DOHH2 (cell line): Measurements from ENCODE around the gene KCTD14.

Source experiments
- H3F3A ChIP-seq: fragments of 200-600 bp; sonication (generic), shearing (Covaris generic); 2 replicates; pipeline ENCODE4 v1.6.0; 2016; ENCODE audit warnings: antibody characterized with exemption, mild to moderate bottlenecking; ENCODE audit not compliant: control insufficient read depth, insufficient read depth
- H3K27ac ChIP-seq: fragments of 200-600 bp; sonication (generic); 2 replicates; pipeline ENCODE4 v1.5.1; 2014; ENCODE audit warnings: low read depth, mild to moderate bottlenecking, low read length, moderate library complexity
- H3K27me3 ChIP-seq: fragments of 200-600 bp; sonication (generic); 2 replicates; pipeline ENCODE4 v1.6.1; 2014; ENCODE audit warnings: mild to moderate bottlenecking, low read length, mixed read lengths; ENCODE audit not compliant: control insufficient read depth
- H3K36me3 ChIP-seq: fragments of 200-600 bp; sonication (generic); 2 replicates; pipeline ENCODE4 v1.6.1; 2014; ENCODE audit warnings: mild to moderate bottlenecking, low read length, moderate library complexity, mixed read lengths; ENCODE audit not compliant: control insufficient read depth
- H3K4me1 ChIP-seq: fragments of 200-600 bp; sonication (generic); 2 replicates; pipeline ENCODE4 v1.6.1; 2014; ENCODE audit warnings: mild to moderate bottlenecking, low read length, mixed read lengths; ENCODE audit not compliant: control insufficient read depth
- H3K4me2 ChIP-seq: fragments of 200-600 bp; sonication (generic); 2 replicates; pipeline ENCODE4 v1.6.0; 2014; ENCODE audit warnings: mild to moderate bottlenecking, low read length, moderate library complexity
- H3K4me3 ChIP-seq: fragments of 200-600 bp; sonication (generic); 2 replicates; pipeline ENCODE4 v1.5.1; 2014; ENCODE audit warnings: mild to moderate bottlenecking, low read length, mixed read lengths
- H3K79me2 ChIP-seq: fragments of 200-600 bp; sonication (generic); 2 replicates; pipeline ENCODE4 v1.6.1; 2014; ENCODE audit warnings: mild to moderate bottlenecking, low read length, mixed read lengths; ENCODE audit not compliant: control insufficient read depth
- H3K9me2 ChIP-seq: fragments of 200-600 bp; sonication (generic); replicated peaks from 2 replicates; pipeline ENCODE4 v1.6.1; 2014; ENCODE audit warnings: mild to moderate bottlenecking, low read length, mixed read lengths; ENCODE audit not compliant: control insufficient read depth
- H3K9me3 ChIP-seq: fragments of 200-600 bp; sonication (generic); 2 replicates; pipeline ENCODE4 v1.6.1; 2014; ENCODE audit warnings: antibody characterized with exemption, low read length, mixed read lengths; ENCODE audit not compliant: control insufficient read depth, insufficient read depth
- H4K20me1 ChIP-seq: fragments of 200-600 bp; sonication (generic); 2 replicates; pipeline ENCODE4 v1.6.0; 2014; ENCODE audit warnings: low read depth, mild to moderate bottlenecking, antibody characterized with exemption, low read length, moderate library complexity; ENCODE audit not compliant: control insufficient read depth, insufficient read depth
- CTCF ChIP-seq: fragments of 200-600 bp; sonication (generic); IDR thresholded peaks from one replicate; pipeline ENCODE4 v1.5.1; 2014; ENCODE audit warnings: antibody characterized with exemption, mild to moderate bottlenecking, low read depth, low read length; ENCODE audit not compliant: poor library complexity, severe bottlenecking
- EZH2phosphoT487 ChIP-seq: fragments of 200-600 bp; sonication (generic); IDR thresholded peaks from 2 replicates; pipeline ENCODE4 v1.6.1; 2017; ENCODE audit warnings: borderline replicate concordance, mild to moderate bottlenecking, antibody characterized with exemption, low read length, moderate library complexity, mixed read lengths

Gene KCTD14

GRCh38 chr11:78023426-78023825 lies 350 bp upstream of the KCTD14 start:
- H3K27ac ChIP-seq: no peak overlapping the region
- no peak overlapping the region for H3K4me3 ChIP-seq
- H3K27me3 ChIP-seq: peaks cover 8% of the 10 kb centered on the region; the same call in 1 of the 2 replicates
- no peaks in the 10 kb centered on the region for H3K9me2 ChIP-seq
- no peaks in the 10 kb centered on the region for H3F3A ChIP-seq
- H3K4me1 ChIP-seq: no peaks in the 10 kb centered on the region
- H4K20me1 ChIP-seq: no peaks in the 10 kb centered on the region
- H3K36me3 ChIP-seq: no peaks in the 10 kb centered on the region
- no peak overlapping the region for H3K4me2 ChIP-seq
- no peak for TF ChIP-seq CTCF
- TF ChIP-seq EZH2phosphoT487: no peak
- H3K79me2 ChIP-seq: no peaks in the 10 kb centered on the region
- no peaks in the 10 kb centered on the region for H3K9me3 ChIP-seq

GRCh38 chr11:78021611-78022010 lies 1.5 kb downstream of the KCTD14 start:
- H3K79me2 ChIP-seq: no peaks in the 10 kb centered on the region
- no peaks in the 10 kb centered on the region for H3F3A ChIP-seq
- no peaks in the 10 kb centered on the region for H3K4me1 ChIP-seq
- no peaks in the 10 kb centered on the region for H3K9me3 ChIP-seq
- no peak overlapping the region for H3K27ac ChIP-seq
- H3K4me3 ChIP-seq: no peak overlapping the region
- H3K27me3 ChIP-seq: peaks cover 8% of the 10 kb centered on the region; the same call in 1 of the 2 replicates
- no peaks in the 10 kb centered on the region for H3K9me2 ChIP-seq
- no peak for TF ChIP-seq CTCF
- no peak for TF ChIP-seq EZH2phosphoT487
- H3K36me3 ChIP-seq: no peaks in the 10 kb centered on the region
- H4K20me1 ChIP-seq: no peaks in the 10 kb centered on the region
- H3K4me2 ChIP-seq: no peak overlapping the region

- Histone ChIP-seq H3K27ac (no peak overlapping the region), H3K4me3 (no peak overlapping the region), H3K36me3 (no peaks in the 10 kb centered on the region), H3K9me3 (no peaks in the 10 kb centered on the region), H3F3A (no peaks in the 10 kb centered on the region), H3K79me2 (no peaks in the 10 kb centered on the region), H3K9me2 (no peaks in the 10 kb centered on the region), H4K20me1 (no peaks in the 10 kb centered on the region), H3K27me3 (peaks cover 8% of the 10 kb centered on the region; the same call in 1 of the 2 replicates), H3K4me2 (no peak overlapping the region), H3K4me1 (no peaks in the 10 kb centered on the region)
- TF ChIP-seq EZH2phosphoT487 (no peak), CTCF (no peak)
Observed at GRCh38 chr11:78020246-78020645, 2.8 kb downstream of the KCTD14 start.

GRCh38 chr11:78019808-78020207 lies 3.3 kb downstream of the KCTD14 start:
- Histone ChIP-seq H3K27me3 (peaks cover 8% of the 10 kb centered on the region; the same call in 1 of the 2 replicates), H4K20me1 (no peaks in the 10 kb centered on the region), H3K27ac (no peak overlapping the region), H3K4me3 (no peak overlapping the region), H3K79me2 (no peaks in the 10 kb centered on the region), H3K4me2 (no peak overlapping the region), H3K9me3 (no peaks in the 10 kb centered on the region), H3K9me2 (no peaks in the 10 kb centered on the region), H3K4me1 (no peaks in the 10 kb centered on the region), H3K36me3 (no peaks in the 10 kb centered on the region), H3F3A (no peaks in the 10 kb centered on the region)
- TF ChIP-seq EZH2phosphoT487: no peak
- no peak for TF ChIP-seq CTCF
